GM10266 (cell line): ENCODE results near the gene ATP5MC3.

Experiments used
- DNase-seq: peaks from one replicate; pipeline ENCODE4 v3.0.0; 2012; ENCODE audit errors: extremely low spot score
- TF ChIP-seq, protein P1 (sequence below): IDR thresholded peaks from 2 replicates; pipeline ENCODE4 v1.5.1; 2012; ENCODE audit warnings: mild to moderate bottlenecking, low read depth; ENCODE audit not compliant: control insufficient read depth, insufficient read depth; ENCODE audit errors: missing control alignments

Gene ATP5MC3

DNA sequence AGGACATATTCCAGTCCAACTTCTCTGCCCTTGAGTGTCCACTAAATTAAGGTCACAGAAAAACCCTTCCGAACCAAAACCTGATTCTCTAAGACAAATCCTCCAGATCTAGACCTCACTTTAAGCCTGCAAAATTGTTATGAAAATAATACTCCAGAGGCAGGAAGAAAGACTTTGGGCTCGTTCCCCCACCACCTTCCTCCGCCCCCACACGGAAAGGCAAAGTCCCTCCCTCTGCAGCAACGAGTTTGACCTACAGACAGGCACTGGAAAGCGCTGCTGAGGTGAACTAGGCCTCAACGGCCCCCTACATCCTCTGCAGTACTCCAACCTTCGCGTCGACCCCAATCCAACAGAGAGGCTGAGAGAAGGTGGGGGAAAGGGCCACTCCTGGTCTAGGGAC lies 808 bp downstream of the ATP5MC3 start:
- peak; percentile 48 for DNase-seq
- TF ChIP-seq, protein P1, sequence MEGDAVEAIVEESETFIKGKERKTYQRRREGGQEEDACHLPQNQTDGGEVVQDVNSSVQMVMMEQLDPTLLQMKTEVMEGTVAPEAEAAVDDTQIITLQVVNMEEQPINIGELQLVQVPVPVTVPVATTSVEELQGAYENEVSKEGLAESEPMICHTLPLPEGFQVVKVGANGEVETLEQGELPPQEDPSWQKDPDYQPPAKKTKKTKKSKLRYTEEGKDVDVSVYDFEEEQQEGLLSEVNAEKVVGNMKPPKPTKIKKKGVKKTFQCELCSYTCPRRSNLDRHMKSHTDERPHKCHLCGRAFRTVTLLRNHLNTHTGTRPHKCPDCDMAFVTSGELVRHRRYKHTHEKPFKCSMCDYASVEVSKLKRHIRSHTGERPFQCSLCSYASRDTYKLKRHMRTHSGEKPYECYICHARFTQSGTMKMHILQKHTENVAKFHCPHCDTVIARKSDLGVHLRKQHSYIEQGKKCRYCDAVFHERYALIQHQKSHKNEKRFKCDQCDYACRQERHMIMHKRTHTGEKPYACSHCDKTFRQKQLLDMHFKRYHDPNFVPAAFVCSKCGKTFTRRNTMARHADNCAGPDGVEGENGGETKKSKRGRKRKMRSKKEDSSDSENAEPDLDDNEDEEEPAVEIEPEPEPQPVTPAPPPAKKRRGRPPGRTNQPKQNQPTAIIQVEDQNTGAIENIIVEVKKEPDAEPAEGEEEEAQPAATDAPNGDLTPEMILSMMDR: no peak

DNA sequence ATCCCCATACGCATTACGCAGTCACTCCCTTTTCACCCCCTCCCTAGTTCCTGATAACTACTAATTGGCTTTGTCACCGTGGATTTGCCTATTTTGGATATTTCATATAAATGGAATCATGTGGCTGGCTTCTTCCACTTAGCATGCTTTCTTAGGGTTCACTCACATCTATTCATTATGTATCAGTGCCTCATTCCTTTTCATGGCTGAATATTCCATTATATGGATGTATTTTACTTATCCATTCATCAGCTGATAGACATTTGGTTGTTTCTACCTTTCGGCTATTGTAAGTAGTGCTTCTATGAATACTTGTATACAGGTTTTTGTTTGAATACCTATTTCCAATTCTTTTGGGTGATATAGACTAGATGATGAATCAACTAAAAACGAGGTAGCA lies 4.9 kb downstream of the ATP5MC3 start:
- TF ChIP-seq, protein P1: no peak
- DNase-seq: no peak

DNA sequence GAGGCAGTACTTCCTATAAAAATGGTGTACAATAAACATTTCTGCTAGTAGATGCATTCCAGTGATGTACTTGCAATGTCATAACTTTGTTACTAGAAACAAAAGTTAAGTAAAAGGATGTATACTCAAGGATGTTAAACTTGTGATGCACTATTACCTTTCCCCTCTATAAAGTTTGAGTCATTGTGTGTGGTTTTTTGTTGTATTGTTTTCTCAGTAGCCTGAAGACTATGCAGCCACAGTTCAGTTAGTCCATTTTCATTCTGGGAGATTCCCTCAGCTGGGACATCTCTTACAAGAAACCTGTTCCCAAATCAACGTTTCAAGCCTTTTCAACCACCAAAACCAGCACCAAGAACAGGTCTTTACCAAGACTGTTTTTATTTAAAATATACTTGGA lies 5.6 kb downstream of the ATP5MC3 start:
- TF ChIP-seq, protein P1: no peak
- no peak for DNase-seq

DNA sequence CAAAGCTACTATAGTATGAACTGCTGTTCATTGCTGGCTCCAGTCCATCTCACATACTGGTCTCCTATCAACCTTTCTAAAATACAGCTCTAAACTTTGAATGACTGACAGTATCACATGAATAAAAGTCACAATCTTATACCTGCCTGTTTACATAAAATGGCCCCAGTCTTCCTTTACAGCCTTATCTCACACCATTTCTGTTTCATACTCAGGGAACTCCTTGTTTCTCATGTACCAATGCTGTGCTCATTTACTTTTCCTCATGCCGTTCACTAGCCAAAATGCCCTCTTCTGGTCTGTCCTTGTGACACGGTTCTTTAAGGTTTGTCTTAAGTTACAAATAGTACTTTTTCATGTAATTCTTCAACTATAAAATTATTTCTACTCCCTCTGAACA lies 6.2 kb downstream of the ATP5MC3 start:
- TF ChIP-seq, protein P1: no peak
- no peak for DNase-seq

DNA sequence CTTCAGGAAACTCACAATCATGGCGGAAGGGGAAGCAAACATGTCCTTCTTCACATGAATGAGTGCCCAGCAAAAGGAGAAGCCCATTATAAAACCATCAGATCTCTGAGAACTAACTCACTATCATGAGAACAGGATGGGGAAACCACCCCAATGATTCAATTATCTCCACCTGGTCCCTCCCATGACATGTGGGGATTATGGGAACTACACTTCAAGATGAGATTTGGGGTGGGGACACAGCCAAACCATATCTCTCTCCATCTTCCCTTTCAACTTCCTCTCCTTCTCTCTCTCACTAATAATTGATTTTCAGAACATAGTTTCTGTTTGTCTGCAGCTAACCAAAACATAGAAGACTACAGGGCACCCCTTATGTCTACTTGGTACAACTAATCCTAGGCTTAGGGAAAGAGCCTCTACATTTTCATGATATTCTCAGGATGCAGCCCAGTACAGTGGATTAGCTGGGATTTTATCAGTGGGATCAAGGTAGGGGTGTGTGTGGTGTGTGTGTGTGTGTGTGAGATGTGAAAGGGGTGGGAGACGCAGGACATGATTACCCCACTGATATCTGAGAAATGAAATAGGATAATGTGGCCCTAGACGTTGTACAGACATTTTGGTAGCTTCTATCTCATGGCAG lies 10.7 kb downstream of the ATP5MC3 start:
- TF ChIP-seq, protein P1: no peak
- no peak for DNase-seq

DNA sequence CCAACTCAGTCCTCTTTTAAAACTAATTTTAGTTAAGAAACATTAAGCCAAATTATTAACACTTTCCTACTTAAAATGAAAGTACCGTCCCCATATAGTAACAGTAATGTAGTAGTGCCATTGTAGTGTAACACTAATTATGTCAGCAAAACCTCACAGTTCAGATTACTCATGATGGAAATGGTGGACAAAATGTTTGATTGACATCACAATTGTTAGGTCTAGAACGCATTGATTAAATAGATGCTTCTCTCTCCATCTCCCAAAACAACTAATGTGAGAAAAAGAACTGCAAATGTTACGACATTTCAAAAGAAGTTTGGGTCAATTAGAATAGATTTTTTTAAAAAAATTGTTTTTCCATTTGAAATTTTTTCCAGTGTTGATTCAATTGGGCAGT lies 12.3 kb downstream of the ATP5MC3 start:
- TF ChIP-seq, protein P1: no peak
- no peak for DNase-seq

DNA sequence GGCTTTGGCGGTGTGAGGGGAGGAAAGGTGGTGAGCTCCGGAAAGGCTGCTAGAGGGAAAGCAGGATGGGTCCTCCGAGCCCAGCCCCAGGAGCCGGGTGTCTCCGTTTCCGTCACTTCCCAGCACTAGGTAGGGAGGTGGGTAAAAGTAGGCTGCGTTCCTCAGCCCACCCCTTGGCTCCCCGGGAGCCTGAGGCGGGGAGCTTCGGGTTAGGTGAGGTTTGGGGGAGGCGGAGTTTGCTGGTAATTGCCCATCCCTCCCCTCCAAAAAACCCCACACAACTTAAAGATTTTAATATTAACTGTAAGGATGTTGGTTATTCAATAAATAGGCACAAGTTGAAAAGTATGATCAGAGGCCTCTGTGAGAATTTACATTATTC lies 13.0 kb downstream of the ATP5MC3 start:
- TF ChIP-seq, protein P1: no peak
- DNase-seq: peak; percentile 20
